HG03571 (cell line): ENCODE data around the gene TP53AIP1.

ENCODE experiments used
- ATAC-seq: cut with Tn5 transposase; IDR thresholded peaks from one replicate; pipeline ENCODE4 v1.9.1; 2021; ENCODE audit not compliant: unreplicated experiment

The TP53AIP1 gene

GRCh38 chr11:128890543-128891368, 51.9 kb downstream of the TP53AIP1 start, which contains the start of gene KCNJ5:
Gene KCNJ5, plus strand, starts transcription at chr11:128891356. Its CDS starts 19,918 bp downstream, at chr11:128911274.
- no peak for ATAC-seq

GRCh38 chr11:128890216-128890542, 52.5 kb downstream of the TP53AIP1 start:
- ATAC-seq: no peak

- ATAC-seq: no peak
These were observed 52.9 kb downstream of the TP53AIP1 start for GRCh38 chr11:128889657-128890213.

- ATAC-seq: no peak
These were observed 54.4 kb downstream of the TP53AIP1 start for GRCh38 chr11:128888034-128888985.

- no peak for ATAC-seq
These were observed 56.1 kb downstream of the TP53AIP1 start for GRCh38 chr11:128886406-128887124.
